NCI-H2081 (cell line): ENCODE data around the gene HOXD12.

Source experiments
- DNase-seq, 2 experiments: peaks; one replicate each; lab custom pipeline; 2025; lab: John Stamatoyannopoulos, UW

The HOXD12 gene

GRCh38 chr2:176093145-176093897, 6.3 kb upstream of the HOXD12 start:
- DNase-seq, result no peak

GRCh38 chr2:176093898-176094249, 5.7 kb upstream of the HOXD12 start:
- no peak for DNase-seq

GRCh38 chr2:176094349-176094748, 5.2 kb upstream of the HOXD12 start:
- DNase-seq, result no peak

- DNase-seq, result no peak
Observed at GRCh38 chr2:176095421-176095820, 4.2 kb upstream of the HOXD12 start.

- DNase-seq, result no peak
Observed at GRCh38 chr2:176096243-176096985, 3.2 kb upstream of the HOXD12 start.

- DNase-seq, result peak; percentile 88 to 90
Observed at GRCh38 chr2:176096986-176097819, 2.4 kb upstream of the HOXD12 start.

- DNase-seq, result no peak
Observed at GRCh38 chr2:176097820-176098365, 1.7 kb upstream of the HOXD12 start.

GRCh38 chr2:176098366-176099158, 1.0 kb upstream of the HOXD12 start:
- no peak for DNase-seq

GRCh38 chr2:176099159-176099727, 352 bp upstream of the HOXD12 start:
- no peak for DNase-seq

GRCh38 chr2:176100547-176101140, 1.0 kb downstream of the HOXD12 start:
- DNase-seq, result no peak

GRCh38 chr2:176101216-176101830, 1.7 kb downstream of the HOXD12 start:
- no peak for DNase-seq

GRCh38 chr2:176101842-176102241, 2.2 kb downstream of the HOXD12 start:
- DNase-seq, result no peak

- no peak for DNase-seq
Observed at GRCh38 chr2:176102309-176102866, 2.8 kb downstream of the HOXD12 start.

- DNase-seq, result no peak
Observed at GRCh38 chr2:176103194-176103593, 3.6 kb downstream of the HOXD12 start.

- DNase-seq, result no peak
Observed at GRCh38 chr2:176103742-176104315, 4.2 kb downstream of the HOXD12 start.

GRCh38 chr2:176104316-176105077, 4.9 kb downstream of the HOXD12 start:
- DNase-seq, result no peak

- DNase-seq, result no peak
Observed at GRCh38 chr2:176105078-176105729, 5.6 kb downstream of the HOXD12 start.
